SK-N-SH (cell line): ENCODE data around the gene AKAP6.

Experiments used
- TF ChIP-seq, protein P1 (sequence below): IDR thresholded peaks from 2 replicates; pipeline ENCODE4; 2012
- TF ChIP-seq, protein P2 (sequence below): fragments of 200-600 bp; sonication (generic); IDR thresholded peaks from 2 replicates; pipeline ENCODE4 v1.6.1; 2017; ENCODE audit warnings: antibody characterized with exemption, mild to moderate bottlenecking, moderate library complexity

- TF ChIP-seq, protein P1, sequence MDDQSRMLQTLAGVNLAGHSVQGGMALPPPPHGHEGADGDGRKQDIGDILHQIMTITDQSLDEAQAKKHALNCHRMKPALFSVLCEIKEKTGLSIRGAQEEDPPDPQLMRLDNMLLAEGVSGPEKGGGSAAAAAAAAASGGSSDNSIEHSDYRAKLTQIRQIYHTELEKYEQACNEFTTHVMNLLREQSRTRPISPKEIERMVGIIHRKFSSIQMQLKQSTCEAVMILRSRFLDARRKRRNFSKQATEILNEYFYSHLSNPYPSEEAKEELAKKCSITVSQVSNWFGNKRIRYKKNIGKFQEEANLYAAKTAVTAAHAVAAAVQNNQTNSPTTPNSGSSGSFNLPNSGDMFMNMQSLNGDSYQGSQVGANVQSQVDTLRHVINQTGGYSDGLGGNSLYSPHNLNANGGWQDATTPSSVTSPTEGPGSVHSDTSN, result no peak
- TF ChIP-seq, protein P2, sequence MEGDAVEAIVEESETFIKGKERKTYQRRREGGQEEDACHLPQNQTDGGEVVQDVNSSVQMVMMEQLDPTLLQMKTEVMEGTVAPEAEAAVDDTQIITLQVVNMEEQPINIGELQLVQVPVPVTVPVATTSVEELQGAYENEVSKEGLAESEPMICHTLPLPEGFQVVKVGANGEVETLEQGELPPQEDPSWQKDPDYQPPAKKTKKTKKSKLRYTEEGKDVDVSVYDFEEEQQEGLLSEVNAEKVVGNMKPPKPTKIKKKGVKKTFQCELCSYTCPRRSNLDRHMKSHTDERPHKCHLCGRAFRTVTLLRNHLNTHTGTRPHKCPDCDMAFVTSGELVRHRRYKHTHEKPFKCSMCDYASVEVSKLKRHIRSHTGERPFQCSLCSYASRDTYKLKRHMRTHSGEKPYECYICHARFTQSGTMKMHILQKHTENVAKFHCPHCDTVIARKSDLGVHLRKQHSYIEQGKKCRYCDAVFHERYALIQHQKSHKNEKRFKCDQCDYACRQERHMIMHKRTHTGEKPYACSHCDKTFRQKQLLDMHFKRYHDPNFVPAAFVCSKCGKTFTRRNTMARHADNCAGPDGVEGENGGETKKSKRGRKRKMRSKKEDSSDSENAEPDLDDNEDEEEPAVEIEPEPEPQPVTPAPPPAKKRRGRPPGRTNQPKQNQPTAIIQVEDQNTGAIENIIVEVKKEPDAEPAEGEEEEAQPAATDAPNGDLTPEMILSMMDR, result no peak
Measured at GRCh38 chr14:32378284-32378683, 49.2 kb downstream of the AKAP6 start.
